Activated naive CD8-positive, alpha-beta T cell treated with anti-CD3 and anti-CD28 coated beads, Interleukin-2, amount 10 ng/mL, durations not matched to agents 7 days and 5 days (primary cell): Measurements from ENCODE around the gene EFCAB5. TPM values are rescaled to one million over a fixed set of nuclear protein-coding genes. Genes with fewer than 3 reads are reported as not detected.
"Not testable (repeated sequence)": the region's sequence is repeated elsewhere in the genome, so short reads cannot be mapped to it uniquely, and the experiment has no call there.

Source experiments
- ATAC-seq: fragments of 150-1000 bp; cut with Tn5 transposase; one replicate; pipeline ENCODE4 v1.10.0; 2021; ENCODE audit warnings: low read depth, moderate library complexity
- POLR2A ChIA-PET: fragments of 350-600 bp; sonication (Branson Sonifier 250); formaldehyde crosslinking; loops from one replicate; lab custom pipeline; 2021; ENCODE audit warnings: antibody characterized with exemption; lab: Charles Lee
- DNase-seq: peaks from one replicate; pipeline ENCODE4 v3.0.0; 2021
- H3K27ac Mint-ChIP-seq: one replicate; pipeline ENCODE4 v1.8.0; 2022; ENCODE audit warnings: mild to moderate bottlenecking, mixed read lengths
- H3K27me3 Mint-ChIP-seq: one replicate; pipeline ENCODE4 v1.8.0; 2022; ENCODE audit warnings: mild to moderate bottlenecking, moderate library complexity, mixed read lengths
- H3K36me3 Mint-ChIP-seq: one replicate; pipeline ENCODE4 v1.8.0; 2021; ENCODE audit warnings: mild to moderate bottlenecking, mixed read lengths
- H3K4me1 Mint-ChIP-seq: one replicate; pipeline ENCODE4 v1.8.0; 2021; ENCODE audit warnings: mixed read lengths
- H3K4me3 Mint-ChIP-seq: one replicate; pipeline ENCODE4 v1.8.0; 2022; ENCODE audit warnings: mild to moderate bottlenecking, moderate library complexity, mixed read lengths
- H3K9me3 Mint-ChIP-seq: one replicate; pipeline ENCODE4 v1.8.0; 2021; ENCODE audit warnings: mixed read lengths
- microRNA-seq: library from miRNA; unstranded; fragments of <30 nt; microRNA quantifications from one replicate; pipeline ENCODE4 v1.2.0, GENCODE V29; 2022
- total RNA-seq, 2 experiments: library from RNA; stranded (reverse); gene quantifications; one replicate each; pipeline ENCODE4 v1.2.3, GENCODE V29; 2021

Gene EFCAB5
- total RNA-seq, 2 experiments from 2014 or later = 0.74 to 1.3 TPM

- H3K27me3 Mint-ChIP-seq = no peaks in the 10 kb centered on the region
- no peaks in the 10 kb centered on the region for H3K9me3 Mint-ChIP-seq
- POLR2A ChIA-PET = interaction anchor here (0.7 kb wide), 1 partner anchor 225 kb away, joined by 4 read pairs; no protein-coding TSS in a partner anchor
- H3K36me3 Mint-ChIP-seq = peaks cover 19% of the 10 kb centered on the region
- DNase-seq (no peak), ATAC-seq (no peak)
- no peak overlapping the region for H3K27ac Mint-ChIP-seq
- no peak overlapping the region for H3K4me3 Mint-ChIP-seq
- H3K4me1 Mint-ChIP-seq = peaks cover 10% of the 10 kb centered on the region
Observed at GRCh38 chr17:30133197-30133596, 191.8 kb downstream of the EFCAB5 start.

DNA sequence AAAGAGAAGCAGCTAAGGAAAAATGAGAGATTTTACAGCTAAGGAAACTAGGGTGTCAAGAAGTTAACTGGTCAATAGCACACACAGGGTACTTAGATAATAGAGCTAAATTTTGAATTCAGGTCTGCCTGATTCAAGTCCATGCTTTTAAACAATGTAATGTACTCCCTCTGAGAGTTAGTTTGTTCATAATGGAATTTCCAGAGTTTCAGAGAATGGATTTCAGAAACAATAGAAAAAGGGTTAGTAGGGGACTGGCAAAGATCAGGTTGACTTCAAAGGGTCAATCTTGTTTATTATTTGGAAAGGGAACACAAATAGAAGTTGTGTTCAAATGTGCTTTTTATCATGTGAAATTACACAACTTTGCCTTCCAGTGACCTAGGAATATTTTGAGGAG is 193.1 kb downstream of the EFCAB5 start:
- POLR2A ChIA-PET = no interaction called here
- H3K9me3 Mint-ChIP-seq = no peaks in the 10 kb centered on the region
- no peak overlapping the region for H3K27ac Mint-ChIP-seq
- ATAC-seq = no peak
- DNase-seq = no peak
- H3K27me3 Mint-ChIP-seq = no peaks in the 10 kb centered on the region
- peaks cover 26% of the 10 kb centered on the region for H3K36me3 Mint-ChIP-seq
- H3K4me3 Mint-ChIP-seq = no peak overlapping the region
- peaks cover 10% of the 10 kb centered on the region for H3K4me1 Mint-ChIP-seq

DNA sequence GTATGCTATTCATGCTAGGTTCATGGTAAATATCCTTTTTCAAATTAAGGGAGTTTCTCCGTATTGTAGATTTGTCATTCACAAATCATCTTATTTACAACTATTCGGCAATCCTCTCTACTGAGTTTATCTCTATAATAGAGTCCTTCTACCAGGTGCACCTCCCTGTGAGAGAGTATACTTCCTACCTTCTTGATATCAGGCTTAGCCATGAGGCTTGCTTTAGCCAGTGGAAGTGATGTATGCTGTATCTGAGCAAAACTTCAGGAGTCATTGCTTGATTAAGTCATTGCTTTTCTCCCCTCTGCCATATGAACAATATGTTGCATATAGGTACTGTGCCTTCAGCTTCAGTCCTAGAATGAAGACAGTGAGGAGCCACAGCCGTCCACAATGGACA is 195.7 kb downstream of the EFCAB5 start:
- ATAC-seq (no peak), DNase-seq (no peak)
- Mint-ChIP-seq H3K27ac (no peak overlapping the region), H3K4me3 (no peak overlapping the region), H3K36me3 (peaks cover 21% of the 10 kb centered on the region), H3K4me1 (peaks cover 7% of the 10 kb centered on the region), H3K27me3 (no peaks in the 10 kb centered on the region), H3K9me3 (no peaks in the 10 kb centered on the region)
- POLR2A ChIA-PET = no interaction called here

GRCh38 chr17:30147860-30148259 is 206.4 kb downstream of the EFCAB5 start:
- H3K9me3 Mint-ChIP-seq, H3K27ac Mint-ChIP-seq, DNase-seq, H3K27me3 Mint-ChIP-seq, H3K4me3 Mint-ChIP-seq, ATAC-seq, H3K4me1 Mint-ChIP-seq: not testable (repeated sequence)
- POLR2A ChIA-PET = interaction anchor here (0.7 kb wide), 1 partner anchor 423 kb away, joined by 5 read pairs; no protein-coding TSS in a partner anchor
- H3K36me3 Mint-ChIP-seq = peaks cover 13% of the 10 kb centered on the region

GRCh38 chr17:30148376-30148775 is 206.9 kb downstream of the EFCAB5 start:
- DNase-seq (no peak), ATAC-seq (no peak)
- H3K27ac Mint-ChIP-seq = no peak overlapping the region
- POLR2A ChIA-PET = interaction anchor here (0.6 kb wide), 1 partner anchor 7 kb away, joined by 3 read pairs; no protein-coding TSS in a partner anchor
- peaks cover 15% of the 10 kb centered on the region for H3K36me3 Mint-ChIP-seq
- H3K27me3 Mint-ChIP-seq = no peaks in the 10 kb centered on the region
- no peak overlapping the region for H3K4me3 Mint-ChIP-seq
- H3K9me3 Mint-ChIP-seq = no peaks in the 10 kb centered on the region
- H3K4me1 Mint-ChIP-seq = peaks cover 4% of the 10 kb centered on the region

DNA sequence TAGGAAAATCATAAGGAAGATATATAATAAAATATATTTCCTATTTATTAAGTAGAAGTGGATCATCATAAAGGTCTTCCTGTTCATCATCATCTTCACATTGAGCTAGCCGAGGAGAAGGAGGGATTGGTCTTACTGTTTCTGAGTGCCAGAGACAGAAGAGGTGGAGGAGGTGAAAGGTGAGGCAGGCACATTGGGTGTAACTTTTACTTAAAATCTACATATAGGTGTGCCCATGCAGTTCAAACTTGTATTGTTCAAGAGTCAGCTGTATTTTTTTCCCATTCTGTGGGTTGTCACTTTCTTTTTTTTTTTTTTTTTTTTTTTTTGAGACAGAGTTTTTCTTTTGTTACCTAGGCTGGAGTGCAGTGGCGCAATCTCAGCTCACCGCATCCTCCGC is 210.0 kb downstream of the EFCAB5 start:
- DNase-seq = no peak
- H3K4me3 Mint-ChIP-seq = no peak overlapping the region
- ATAC-seq = no peak
- POLR2A ChIA-PET = interaction anchor here (0.6 kb wide), 1 partner anchor 11 kb away, joined by 4 read pairs; no protein-coding TSS in a partner anchor
- H3K9me3 Mint-ChIP-seq = no peaks in the 10 kb centered on the region
- peaks cover 15% of the 10 kb centered on the region for H3K36me3 Mint-ChIP-seq
- no peak overlapping the region for H3K27ac Mint-ChIP-seq
- peaks cover 4% of the 10 kb centered on the region for H3K4me1 Mint-ChIP-seq
- H3K27me3 Mint-ChIP-seq = no peaks in the 10 kb centered on the region

GRCh38 chr17:30153463-30153862 is 212.0 kb downstream of the EFCAB5 start:
- H3K4me3 Mint-ChIP-seq = no peak overlapping the region
- POLR2A ChIA-PET = no interaction called here
- no peaks in the 10 kb centered on the region for H3K9me3 Mint-ChIP-seq
- H3K4me1 Mint-ChIP-seq = peaks cover 3% of the 10 kb centered on the region
- DNase-seq = no peak
- H3K27me3 Mint-ChIP-seq = no peaks in the 10 kb centered on the region
- H3K36me3 Mint-ChIP-seq = peaks cover 26% of the 10 kb centered on the region
- no peak for ATAC-seq
- H3K27ac Mint-ChIP-seq = no peak overlapping the region

DNA sequence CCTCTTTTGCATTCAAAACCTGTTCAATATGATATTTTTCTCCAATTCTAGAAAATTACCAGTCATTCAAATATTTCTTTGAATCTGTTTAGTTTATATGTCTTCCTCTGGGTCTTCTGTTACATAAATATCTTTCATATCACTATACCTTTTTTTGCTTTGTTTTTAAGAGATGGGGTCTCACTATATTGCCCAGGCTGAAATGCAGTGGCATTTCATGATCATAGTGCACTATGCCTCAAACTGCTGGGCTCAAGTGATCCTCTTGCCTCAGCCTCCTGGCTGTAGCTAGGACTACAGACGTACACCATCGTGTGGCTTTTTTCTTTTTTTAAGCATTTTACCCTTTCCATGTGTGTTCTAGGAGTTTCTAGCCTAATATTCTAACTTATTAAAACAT is 214.0 kb downstream of the EFCAB5 start:
- no peak for DNase-seq
- ATAC-seq = no peak
- H3K27me3 Mint-ChIP-seq = no peaks in the 10 kb centered on the region
- POLR2A ChIA-PET = no interaction called here
- no peak overlapping the region for H3K27ac Mint-ChIP-seq
- peaks cover 6% of the 10 kb centered on the region for H3K4me1 Mint-ChIP-seq
- H3K36me3 Mint-ChIP-seq = peaks cover 44% of the 10 kb centered on the region
- H3K4me3 Mint-ChIP-seq = no peak overlapping the region
- H3K9me3 Mint-ChIP-seq = peaks cover 11% of the 10 kb centered on the region

Small RNA genes lying within 50 kb of the gene (microRNA-seq; reads per million reads assigned to microRNA genes)
- not detected for gene MIR423

Other genes with a start within 250 kb of the EFCAB5 start
- 10 to 100 TPM; 74.5 to 77.0 TPM for gene SSH2, start 11.4 kb upstream of the EFCAB5 start, total RNA-seq
- 10 to 100 TPM; 26.4 to 27.1 TPM for gene NSRP1, start 175.2 kb downstream of the EFCAB5 start, total RNA-seq